ENCODE measurements around the gene DENND5B.

- no peak for TF ChIP-seq ZNF837 (tag by site-specific recombination; IDR thresholded peaks at IDR 0.05)
- no peak for TF ChIP-seq ZFP41 (tag by site-specific recombination; IDR thresholded peaks at IDR 0.05; ENCODE audit: borderline replicate concordance)
Measured at GRCh38 chr12:31440586-31440985, 150.3 kb downstream of the DENND5B start.

Data from HEK293 (cell line).